T-helper 1 cell treated with Interleukin-12 subunit alpha and Interleukin-12 subunit beta and Interleukin-4 antibody, amounts not matched to agents 30 μg/mL and 1 μg/mL, for 36 hours (primary cell): ENCODE measurements around the gene TMCC2.
A peak's percentile ranks its signal among the peaks of the same experiment; 100 is the strongest.
"Not testable (repeated sequence)": the region's sequence is repeated elsewhere in the genome, so short reads cannot be mapped to it uniquely, and the experiment has no call there.

Experiments used
- H3K27ac Mint-ChIP-seq: one replicate; pipeline ENCODE4 v1.8.0; 2021; ENCODE audit warnings: mild to moderate bottlenecking, mixed read lengths
- H3K27me3 Mint-ChIP-seq: one replicate; pipeline ENCODE4 v1.8.0; 2021; ENCODE audit warnings: low read depth, mixed read lengths
- H3K36me3 Mint-ChIP-seq: one replicate; pipeline ENCODE4 v1.8.0; 2021; ENCODE audit warnings: low read depth, mixed read lengths
- H3K4me1 Mint-ChIP-seq: one replicate; pipeline ENCODE4 v1.8.0; 2021; ENCODE audit warnings: low read depth, mixed read lengths
- H3K4me3 Mint-ChIP-seq: one replicate; pipeline ENCODE4 v1.8.0; 2021; ENCODE audit warnings: mild to moderate bottlenecking, moderate library complexity, mixed read lengths
- H3K9me3 Mint-ChIP-seq: one replicate; pipeline ENCODE4 v1.8.0; 2021; ENCODE audit warnings: mixed read lengths

Gene TMCC2, protein sequence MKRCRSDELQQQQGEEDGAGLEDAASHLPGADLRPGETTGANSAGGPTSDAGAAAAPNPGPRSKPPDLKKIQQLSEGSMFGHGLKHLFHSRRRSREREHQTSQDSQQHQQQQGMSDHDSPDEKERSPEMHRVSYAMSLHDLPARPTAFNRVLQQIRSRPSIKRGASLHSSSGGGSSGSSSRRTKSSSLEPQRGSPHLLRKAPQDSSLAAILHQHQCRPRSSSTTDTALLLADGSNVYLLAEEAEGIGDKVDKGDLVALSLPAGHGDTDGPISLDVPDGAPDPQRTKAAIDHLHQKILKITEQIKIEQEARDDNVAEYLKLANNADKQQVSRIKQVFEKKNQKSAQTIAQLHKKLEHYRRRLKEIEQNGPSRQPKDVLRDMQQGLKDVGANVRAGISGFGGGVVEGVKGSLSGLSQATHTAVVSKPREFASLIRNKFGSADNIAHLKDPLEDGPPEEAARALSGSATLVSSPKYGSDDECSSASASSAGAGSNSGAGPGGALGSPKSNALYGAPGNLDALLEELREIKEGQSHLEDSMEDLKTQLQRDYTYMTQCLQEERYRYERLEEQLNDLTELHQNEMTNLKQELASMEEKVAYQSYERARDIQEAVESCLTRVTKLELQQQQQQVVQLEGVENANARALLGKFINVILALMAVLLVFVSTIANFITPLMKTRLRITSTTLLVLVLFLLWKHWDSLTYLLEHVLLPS

DNA sequence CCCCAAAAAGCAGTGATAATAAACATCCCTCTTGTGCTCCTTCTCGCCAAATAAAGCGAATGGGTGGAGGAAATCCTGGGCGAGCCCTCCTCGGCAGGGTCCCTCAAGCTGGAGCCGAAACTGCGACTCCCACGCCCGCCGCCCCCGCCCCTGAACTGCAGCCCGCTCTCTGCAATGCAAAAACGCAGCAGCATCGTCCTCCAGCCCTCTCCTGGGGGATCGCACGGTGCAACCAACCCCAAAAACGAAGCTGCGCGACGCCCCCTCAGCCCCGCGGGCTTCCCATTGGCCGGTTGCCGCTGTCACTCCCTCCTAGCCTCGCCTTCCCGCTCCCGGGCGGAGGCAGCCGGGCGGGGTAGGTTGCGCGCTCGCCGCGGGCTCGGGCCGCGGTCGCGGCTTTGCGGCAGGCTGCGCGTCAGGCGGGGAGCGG, at the start of gene TMCC2:
TMCC2 (plus strand) TSS at position 363 of the 430 bp plus-strand sequence. CDS start 619 bp downstream, outside the sequence.
- Mint-ChIP-seq H3K27ac (peak within 1 kb of the TSS; percentile 83), H3K36me3 (no peaks in the 10 kb centered on the region), H3K4me1 (peaks cover 42% of the 10 kb centered on the region), H3K9me3 (no peaks in the 10 kb centered on the region), H3K27me3 (peaks cover 40% of the 10 kb centered on the region), H3K4me3 (peak within 1 kb of the TSS; percentile 97)

DNA sequence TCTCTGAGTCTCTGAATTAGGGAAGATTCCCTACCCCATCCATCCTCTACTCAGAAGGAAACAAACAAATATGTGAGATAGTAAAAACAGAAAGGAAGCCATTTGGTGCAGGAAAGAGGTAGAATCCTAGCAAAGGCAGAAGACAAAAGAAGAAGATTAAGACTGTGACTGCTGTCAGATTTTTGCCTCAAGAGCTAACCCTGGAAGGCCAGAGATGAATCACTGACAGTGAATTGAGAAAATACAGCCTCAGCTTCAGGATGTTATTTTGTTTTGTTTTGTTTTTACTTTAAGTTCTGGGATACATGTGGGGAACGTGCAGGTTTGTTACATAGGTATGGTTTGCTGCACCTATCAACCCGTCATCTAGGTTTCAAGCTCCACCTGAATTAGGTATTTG, 47.9 kb upstream of the TMCC2 start:
- no peaks in the 10 kb centered on the region for H3K27me3 Mint-ChIP-seq
- peaks cover 23% of the 10 kb centered on the region for H3K4me1 Mint-ChIP-seq
- no peaks in the 10 kb centered on the region for H3K9me3 Mint-ChIP-seq
- H3K4me3 Mint-ChIP-seq, result no peak overlapping the region
- no peak overlapping the region for H3K27ac Mint-ChIP-seq
- H3K36me3 Mint-ChIP-seq, result peaks cover 18% of the 10 kb centered on the region

DNA sequence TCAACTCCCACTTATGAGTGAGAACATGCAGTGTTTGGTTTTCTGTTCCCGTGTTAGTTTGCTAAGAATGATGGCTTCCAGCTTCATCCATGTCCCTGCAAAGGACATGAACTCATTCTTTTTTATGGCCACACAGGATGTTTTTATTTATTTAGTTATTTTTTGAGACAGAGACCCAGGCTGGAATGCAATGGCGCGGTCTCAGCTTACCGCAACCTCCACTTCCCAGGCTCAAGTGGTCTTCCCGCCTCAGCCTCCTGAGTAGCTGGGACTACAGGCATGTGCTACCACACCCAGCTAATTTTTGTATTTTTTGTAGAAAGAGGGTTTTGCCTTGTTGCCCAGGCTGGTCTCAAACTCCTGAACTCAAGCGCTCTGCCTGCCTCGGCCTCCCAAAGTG, 47.4 kb upstream of the TMCC2 start:
- H3K4me1 Mint-ChIP-seq, result peaks cover 25% of the 10 kb centered on the region
- H3K36me3 Mint-ChIP-seq, result peaks cover 18% of the 10 kb centered on the region
- not testable (repeated sequence) for H3K9me3 Mint-ChIP-seq, H3K27me3 Mint-ChIP-seq, H3K4me3 Mint-ChIP-seq, H3K27ac Mint-ChIP-seq

DNA sequence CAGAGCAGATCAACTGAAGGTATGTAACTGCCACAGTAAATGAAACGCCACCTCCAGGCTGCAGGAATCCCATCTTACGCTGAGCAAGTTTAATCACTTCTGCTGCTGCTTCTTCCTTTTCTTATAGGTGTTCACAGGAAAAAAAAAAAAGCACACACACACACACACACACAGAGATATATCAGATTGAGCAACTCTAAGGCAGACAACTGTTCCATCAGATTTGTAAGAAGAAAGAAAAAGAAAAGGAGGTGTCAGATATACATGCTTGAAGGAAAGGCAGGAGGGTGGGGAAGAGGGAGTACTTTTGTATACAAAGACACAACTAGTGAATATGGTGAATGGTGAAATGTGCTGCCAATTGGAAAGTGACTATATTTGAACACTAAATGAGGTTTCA, 44.8 kb upstream of the TMCC2 start:
- Mint-ChIP-seq H3K4me3 (no peak overlapping the region), H3K27ac (no peak overlapping the region), H3K4me1 (peaks cover 45% of the 10 kb centered on the region), H3K9me3 (no peaks in the 10 kb centered on the region), H3K36me3 (peaks cover 29% of the 10 kb centered on the region), H3K27me3 (no peaks in the 10 kb centered on the region)

DNA sequence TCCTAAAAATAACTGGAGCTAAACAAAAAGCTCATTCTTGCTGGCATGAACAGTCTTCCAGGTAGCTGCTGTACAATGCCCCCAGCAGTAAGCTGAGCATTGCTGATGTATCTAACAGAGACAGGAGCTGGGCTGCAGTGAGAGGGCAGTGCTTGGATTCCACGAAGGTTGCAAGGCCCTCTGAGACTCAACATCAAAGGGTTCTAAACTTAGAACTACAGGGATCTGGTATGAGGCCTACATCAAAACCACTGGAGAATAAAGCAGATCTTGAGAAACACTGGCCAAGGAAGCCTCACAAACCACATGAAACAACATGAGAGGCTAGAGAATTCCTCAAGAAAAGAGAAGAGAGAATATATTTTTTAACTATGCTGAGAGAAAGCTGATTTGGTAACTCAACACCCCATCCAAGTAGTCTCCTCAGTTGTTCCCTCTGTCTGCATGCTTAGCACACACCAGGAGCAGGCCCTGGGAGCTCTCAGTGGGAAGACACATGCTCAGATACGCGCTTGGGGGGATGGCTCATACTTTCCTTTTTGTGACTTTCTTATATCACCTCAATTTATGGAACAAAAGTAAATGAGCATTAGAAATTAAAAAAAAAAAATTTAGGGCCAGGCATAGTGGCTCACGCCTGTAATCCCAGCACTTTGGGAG, 43.9 kb upstream of the TMCC2 start:
- Mint-ChIP-seq H3K4me1 (peaks cover 46% of the 10 kb centered on the region), H3K4me3 (peak overlapping the region; percentile 1), H3K27me3 (no peaks in the 10 kb centered on the region), H3K27ac (peak overlapping the region; percentile 6), H3K9me3 (no peaks in the 10 kb centered on the region), H3K36me3 (peaks cover 29% of the 10 kb centered on the region)

DNA sequence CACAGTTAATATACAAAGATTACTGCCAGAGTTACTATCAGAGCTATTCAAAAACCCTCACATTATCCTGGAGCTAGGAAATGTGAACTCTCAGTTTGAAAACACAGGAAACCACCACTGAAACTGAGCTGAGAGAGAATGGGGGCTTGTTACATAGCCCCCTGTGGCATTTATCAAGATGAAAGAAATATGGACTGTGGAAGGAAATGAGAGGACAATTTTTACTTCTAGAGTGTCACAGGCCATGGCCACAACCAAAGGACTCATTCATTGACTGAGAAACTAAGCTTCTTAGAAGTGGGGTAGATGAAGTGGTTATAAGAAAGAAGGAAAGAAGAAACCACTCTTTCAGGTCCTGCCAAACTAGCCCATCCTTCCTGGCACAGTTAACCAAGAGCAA, 41.6 kb upstream of the TMCC2 start:
- Mint-ChIP-seq H3K27me3 (no peaks in the 10 kb centered on the region), H3K9me3 (no peaks in the 10 kb centered on the region), H3K36me3 (peaks cover 22% of the 10 kb centered on the region), H3K4me3 (peak overlapping the region; percentile 6), H3K27ac (peak overlapping the region; percentile 52), H3K4me1 (peaks cover 52% of the 10 kb centered on the region)

DNA sequence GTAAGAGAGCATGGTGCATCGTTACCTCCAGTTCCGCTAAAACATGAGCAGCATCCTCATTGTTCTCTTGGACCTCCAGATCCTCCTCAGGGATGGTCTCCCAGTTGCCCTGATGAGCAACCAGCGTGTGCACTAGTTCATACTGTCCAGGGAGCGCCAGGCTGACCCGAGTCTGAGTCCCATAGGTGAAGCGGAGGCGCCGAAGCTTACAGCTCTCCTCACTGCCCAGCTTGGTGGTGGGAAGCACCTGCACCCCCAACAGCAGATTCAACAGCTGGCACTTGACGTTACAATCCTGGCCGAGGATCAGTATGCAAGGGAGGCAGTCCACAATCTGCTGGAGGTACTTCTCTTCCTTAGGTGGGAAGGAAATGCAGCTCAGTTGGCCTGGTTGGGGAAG, 40.3 kb upstream of the TMCC2 start:
- Mint-ChIP-seq H3K9me3 (no peaks in the 10 kb centered on the region), H3K4me3 (no peak overlapping the region), H3K27ac (no peak overlapping the region), H3K27me3 (no peaks in the 10 kb centered on the region), H3K36me3 (peaks cover 22% of the 10 kb centered on the region), H3K4me1 (peaks cover 58% of the 10 kb centered on the region)

DNA sequence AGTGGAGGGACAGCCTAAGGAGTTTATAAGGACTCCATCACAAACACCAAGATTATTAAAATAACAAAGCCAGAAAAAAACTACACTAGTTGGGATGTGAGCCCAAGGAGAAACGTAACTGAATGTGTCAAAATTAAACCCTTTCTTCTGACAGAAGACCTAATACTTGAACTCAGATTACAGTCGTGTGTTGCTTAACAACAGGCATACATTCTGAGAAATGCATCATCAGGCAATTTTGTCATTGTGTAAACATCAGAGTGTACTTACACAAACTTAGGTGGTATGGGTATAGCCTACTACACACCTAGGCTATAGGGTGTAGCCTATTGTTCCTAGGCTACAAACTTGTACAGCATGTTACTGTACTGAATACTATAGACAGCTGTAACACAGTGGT, 39.6 kb upstream of the TMCC2 start:
- Mint-ChIP-seq H3K9me3 (no peaks in the 10 kb centered on the region), H3K4me1 (peaks cover 58% of the 10 kb centered on the region), H3K27ac (no peak overlapping the region)

DNA sequence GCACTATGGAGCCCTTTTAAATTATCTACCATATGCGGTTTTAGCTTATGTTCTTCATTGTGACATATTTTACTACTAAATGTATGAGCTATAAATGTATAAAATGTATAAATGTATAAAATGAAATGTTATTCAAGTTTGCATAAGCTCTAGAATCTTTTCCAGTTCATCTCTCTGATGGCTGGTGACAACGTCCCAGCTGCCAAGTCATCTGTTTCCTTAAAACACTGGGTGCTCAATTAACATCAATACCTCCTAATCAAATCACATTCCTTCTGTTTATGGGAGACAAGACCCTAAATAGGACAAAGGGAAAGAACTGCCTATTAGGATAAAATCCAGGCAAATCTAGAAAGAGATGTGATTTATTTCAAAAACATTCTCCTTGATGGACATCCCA, 39.1 kb upstream of the TMCC2 start:
- Mint-ChIP-seq H3K36me3 (peaks cover 14% of the 10 kb centered on the region), H3K27me3 (no peaks in the 10 kb centered on the region), H3K27ac (no peak overlapping the region), H3K4me3 (no peak overlapping the region), H3K4me1 (peaks cover 56% of the 10 kb centered on the region), H3K9me3 (no peaks in the 10 kb centered on the region)

More for the DNA sequence above, 39.6 kb upstream of the TMCC2 start:
- Mint-ChIP-seq H3K36me3 (peaks cover 17% of the 10 kb centered on the region), H3K27me3 (no peaks in the 10 kb centered on the region), H3K4me3 (no peak overlapping the region)

DNA sequence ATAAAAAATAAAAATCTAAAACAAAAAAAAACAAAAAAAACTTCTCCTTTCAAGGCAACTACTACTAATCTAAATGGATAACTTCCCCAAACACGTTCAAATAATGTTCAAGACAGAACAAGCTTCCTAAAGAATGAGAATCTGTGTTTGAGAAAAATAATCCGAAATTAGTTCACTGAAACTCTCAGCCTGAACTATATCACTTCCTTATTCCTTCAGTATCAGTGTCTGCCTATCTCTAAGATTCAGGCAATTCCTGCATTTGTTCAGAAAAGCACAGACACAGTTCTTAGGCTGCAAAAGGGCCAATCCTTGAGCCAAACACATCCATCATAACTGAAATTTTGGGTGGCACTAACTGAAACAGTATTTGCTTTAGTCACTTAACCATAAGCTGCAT, 38.6 kb upstream of the TMCC2 start:
- Mint-ChIP-seq H3K36me3 (peaks cover 12% of the 10 kb centered on the region), H3K4me3 (no peak overlapping the region), H3K27ac (no peak overlapping the region), H3K4me1 (peaks cover 52% of the 10 kb centered on the region), H3K27me3 (no peaks in the 10 kb centered on the region), H3K9me3 (no peaks in the 10 kb centered on the region)

DNA sequence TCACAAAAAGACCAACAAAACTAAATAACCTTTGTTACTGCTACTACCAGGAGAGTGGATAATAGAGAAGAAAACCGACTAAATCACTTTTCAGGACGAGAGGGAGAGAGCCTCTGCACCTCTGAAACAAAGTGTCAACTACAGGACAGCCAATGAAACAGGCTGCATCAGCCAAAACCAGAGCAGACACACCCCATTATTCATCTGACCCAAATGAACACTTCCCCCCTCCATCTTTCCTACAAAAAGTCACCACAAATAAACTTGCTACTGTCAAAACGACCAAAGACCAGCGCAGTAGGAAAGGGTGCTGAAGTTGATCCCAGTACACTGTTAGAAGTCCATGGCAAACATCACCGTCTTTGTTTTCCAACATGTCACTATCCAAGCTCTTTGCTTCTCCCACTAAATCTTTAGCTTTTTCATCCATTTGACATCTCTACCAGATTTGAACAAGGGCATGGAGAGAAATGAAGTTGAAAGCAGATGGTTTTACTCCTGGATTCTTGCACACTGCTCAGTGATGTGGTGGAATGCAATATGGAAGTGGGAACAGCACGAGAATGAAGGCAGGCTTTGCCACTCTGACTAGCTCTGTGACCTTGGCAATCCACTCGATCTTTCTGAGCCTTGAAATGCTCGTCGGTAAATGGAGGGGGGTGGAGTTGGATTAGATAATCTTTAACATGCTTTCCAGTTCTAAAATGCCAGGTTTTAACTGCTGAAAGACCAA, 36.7 kb upstream of the TMCC2 start:
- H3K4me1 Mint-ChIP-seq, result peaks cover 48% of the 10 kb centered on the region
- no peaks in the 10 kb centered on the region for H3K9me3 Mint-ChIP-seq
- H3K4me3 Mint-ChIP-seq, result no peak overlapping the region
- H3K27me3 Mint-ChIP-seq, result no peaks in the 10 kb centered on the region
- peaks cover 20% of the 10 kb centered on the region for H3K36me3 Mint-ChIP-seq
- no peak overlapping the region for H3K27ac Mint-ChIP-seq

DNA sequence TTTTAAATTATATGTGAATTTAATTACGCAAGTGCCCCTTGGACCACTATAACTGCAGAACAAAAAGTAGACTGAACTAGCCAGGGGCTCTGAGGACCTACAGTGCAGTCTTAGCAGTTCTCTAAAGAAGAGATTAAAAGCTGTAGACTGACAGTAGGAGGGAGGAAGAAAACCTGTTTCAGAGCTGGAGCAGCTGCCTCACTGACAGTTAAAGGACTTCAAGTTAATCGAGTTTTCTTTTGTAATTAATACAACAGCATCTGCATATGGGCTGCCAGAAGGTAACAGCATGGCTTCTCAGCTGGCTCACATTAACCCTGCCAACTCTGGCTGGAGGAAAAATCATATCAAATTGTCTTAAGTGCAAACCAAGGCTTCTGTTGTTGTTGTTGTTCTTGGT, 36.1 kb upstream of the TMCC2 start:
- Mint-ChIP-seq H3K4me1 (peaks cover 42% of the 10 kb centered on the region), H3K27ac (no peak overlapping the region), H3K27me3 (no peaks in the 10 kb centered on the region), H3K36me3 (peaks cover 22% of the 10 kb centered on the region), H3K4me3 (no peak overlapping the region), H3K9me3 (no peaks in the 10 kb centered on the region)

DNA sequence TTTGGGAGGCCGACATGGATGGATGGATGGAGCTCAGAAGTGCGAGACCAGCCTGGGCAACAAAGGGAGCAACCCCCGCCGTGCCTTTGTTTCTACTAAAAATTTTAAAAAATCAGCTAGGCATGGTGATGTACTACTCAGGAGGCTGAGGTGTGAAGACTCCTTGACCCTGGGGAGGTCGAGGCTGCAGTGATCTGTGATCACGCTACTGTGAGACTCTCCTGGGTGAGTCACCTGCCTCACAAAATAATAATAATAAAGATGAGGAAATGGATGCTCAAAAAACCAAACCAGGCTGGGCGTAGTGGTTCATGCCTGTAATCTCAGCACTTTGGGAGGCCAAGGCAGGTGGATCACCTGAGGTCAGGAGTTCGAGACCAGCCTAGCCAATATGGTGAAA, 35.5 kb upstream of the TMCC2 start:
- H3K27me3 Mint-ChIP-seq, result no peaks in the 10 kb centered on the region
- H3K27ac Mint-ChIP-seq, result no peak overlapping the region
- no peaks in the 10 kb centered on the region for H3K9me3 Mint-ChIP-seq
- no peak overlapping the region for H3K4me3 Mint-ChIP-seq
- H3K4me1 Mint-ChIP-seq, result peaks cover 38% of the 10 kb centered on the region
- peaks cover 17% of the 10 kb centered on the region for H3K36me3 Mint-ChIP-seq
